Coronary artery (tissue), 2 donors: ENCODE data around the gene NME2.
A peak's percentile ranks its signal among the peaks of the same experiment; 100 is the strongest.

Experiments used
- DNase-seq: peaks from one replicate; pipeline ENCODE4 v3.0.0-alpha.2; 2017; ENCODE audit warnings: low spot score
- H3K27ac ChIP-seq, 2 donors: fragments of 200-600 bp; sonication (generic); one replicate each; pipeline ENCODE4 v1.5.1; 2016 to 2019
- H3K4me3 ChIP-seq: fragments of 200-600 bp; sonication (generic); 2 replicates; pipeline ENCODE4 v1.5.1; 2016; ENCODE audit warnings: mild to moderate bottlenecking, moderate library complexity
- TF ChIP-seq, protein P1 (sequence below): fragments of 200-600 bp; sonication (generic); IDR thresholded peaks from one replicate; pipeline ENCODE4 v1.5.1; 2019; ENCODE audit warnings: antibody characterized with exemption

NME2 gene

DNA sequence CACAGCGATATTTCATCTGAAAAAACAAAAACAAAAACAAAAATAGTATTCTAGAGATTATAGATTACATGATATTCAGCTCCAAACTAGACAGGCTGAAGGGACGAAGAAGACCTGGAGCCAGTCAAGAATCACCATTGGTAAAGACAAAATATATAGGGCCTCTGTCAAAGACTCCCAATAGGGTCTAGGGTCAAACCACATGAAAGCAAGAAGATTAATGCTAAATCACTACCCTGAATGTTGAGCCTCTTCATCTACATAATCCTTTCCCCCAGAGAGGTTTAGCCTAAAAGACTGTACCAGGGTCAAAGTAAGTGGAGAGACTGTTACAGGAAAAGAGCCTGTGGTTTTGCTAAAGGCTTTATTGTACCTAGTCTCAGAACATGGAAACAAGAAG is 23.6 kb upstream of the NME2 start:
- H3K4me3 ChIP-seq: no peak overlapping the region
- TF ChIP-seq, protein P1, sequence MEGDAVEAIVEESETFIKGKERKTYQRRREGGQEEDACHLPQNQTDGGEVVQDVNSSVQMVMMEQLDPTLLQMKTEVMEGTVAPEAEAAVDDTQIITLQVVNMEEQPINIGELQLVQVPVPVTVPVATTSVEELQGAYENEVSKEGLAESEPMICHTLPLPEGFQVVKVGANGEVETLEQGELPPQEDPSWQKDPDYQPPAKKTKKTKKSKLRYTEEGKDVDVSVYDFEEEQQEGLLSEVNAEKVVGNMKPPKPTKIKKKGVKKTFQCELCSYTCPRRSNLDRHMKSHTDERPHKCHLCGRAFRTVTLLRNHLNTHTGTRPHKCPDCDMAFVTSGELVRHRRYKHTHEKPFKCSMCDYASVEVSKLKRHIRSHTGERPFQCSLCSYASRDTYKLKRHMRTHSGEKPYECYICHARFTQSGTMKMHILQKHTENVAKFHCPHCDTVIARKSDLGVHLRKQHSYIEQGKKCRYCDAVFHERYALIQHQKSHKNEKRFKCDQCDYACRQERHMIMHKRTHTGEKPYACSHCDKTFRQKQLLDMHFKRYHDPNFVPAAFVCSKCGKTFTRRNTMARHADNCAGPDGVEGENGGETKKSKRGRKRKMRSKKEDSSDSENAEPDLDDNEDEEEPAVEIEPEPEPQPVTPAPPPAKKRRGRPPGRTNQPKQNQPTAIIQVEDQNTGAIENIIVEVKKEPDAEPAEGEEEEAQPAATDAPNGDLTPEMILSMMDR: no peak
- H3K27ac ChIP-seq: no peak overlapping the region
- no peak for DNase-seq

DNA sequence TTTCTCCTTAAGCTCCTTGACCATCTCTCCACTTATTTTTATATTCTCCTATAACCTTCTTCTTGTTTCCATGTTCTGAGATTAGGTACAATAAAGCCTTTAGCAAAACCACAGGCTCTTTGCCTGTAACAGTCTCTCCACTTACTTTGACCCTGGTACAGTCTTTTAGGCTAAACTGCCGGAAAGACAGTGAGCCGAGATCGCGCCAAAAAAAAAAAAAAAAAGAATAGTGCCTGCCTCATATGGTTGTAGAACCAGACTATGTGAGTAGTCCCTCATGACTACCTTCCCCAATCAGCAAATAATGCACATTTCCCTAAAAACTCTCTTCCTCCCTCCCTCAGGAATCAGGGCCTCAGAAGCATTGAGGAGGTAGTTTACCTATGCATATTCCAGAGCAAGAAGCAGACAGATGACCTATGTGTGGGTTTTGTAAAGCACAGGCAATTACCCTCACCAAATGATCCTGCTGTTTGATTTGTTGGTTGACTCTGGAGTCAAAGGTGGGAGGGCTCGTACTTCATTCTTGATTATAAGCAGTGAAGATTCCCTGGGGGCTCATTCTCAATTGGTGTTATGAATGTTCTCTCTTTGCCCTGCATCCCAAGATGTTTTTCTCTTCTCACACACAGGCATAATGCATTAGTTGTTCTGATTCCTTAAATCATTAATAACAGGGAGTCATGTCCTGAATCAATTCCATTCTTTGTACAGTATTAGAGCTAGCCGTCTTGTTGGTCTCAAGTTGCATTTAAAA is 21.8 kb upstream of the NME2 start:
- H3K4me3 ChIP-seq: no peak overlapping the region
- TF ChIP-seq, protein P1: no peak
- no peak overlapping the region for H3K27ac ChIP-seq
- no peak for DNase-seq

DNA sequence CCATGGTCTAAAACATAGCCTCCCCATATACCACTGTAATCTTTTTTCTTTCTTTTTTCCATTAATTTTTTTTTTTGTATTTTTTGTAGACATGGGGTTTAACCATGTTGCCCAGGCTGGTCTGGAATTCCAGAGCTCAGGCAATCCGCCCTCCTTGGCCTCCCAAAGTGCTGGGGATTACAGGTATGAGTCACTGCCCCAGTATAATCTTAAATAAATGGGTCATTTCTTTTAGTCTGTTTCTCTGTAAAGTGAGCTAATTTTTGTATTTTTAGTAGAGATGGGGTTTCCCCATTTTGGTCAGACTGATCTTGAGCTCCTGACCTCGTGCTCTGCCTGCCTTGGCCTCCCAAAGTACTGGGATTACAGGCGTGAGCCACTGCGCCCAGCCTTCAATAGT is 18.6 kb upstream of the NME2 start:
- no peak overlapping the region for H3K27ac ChIP-seq
- TF ChIP-seq, protein P1: no peak
- H3K4me3 ChIP-seq: no peak overlapping the region
- no peak for DNase-seq

DNA sequence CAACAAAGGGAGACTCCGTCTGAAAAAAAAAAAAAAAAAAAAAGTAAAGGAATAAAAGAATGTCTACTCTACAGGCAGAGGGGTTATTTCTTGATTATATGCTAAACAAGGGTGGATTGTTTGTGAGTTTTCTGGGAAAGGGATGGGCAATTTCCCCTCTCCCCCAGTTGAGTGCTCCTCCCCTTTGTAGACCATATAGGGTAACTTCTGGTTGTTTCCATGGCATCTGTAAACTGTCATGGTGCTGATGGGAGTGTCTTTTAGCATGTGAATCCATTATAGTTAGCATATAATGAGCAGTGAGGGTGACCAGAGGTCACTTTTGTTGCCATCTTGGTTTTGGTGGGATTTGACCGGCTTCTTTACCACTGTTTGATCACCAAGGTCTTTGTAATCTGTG is 17.0 kb upstream of the NME2 start:
- H3K4me3 ChIP-seq: no peak overlapping the region
- TF ChIP-seq, protein P1: no peak
- DNase-seq: no peak
- H3K27ac ChIP-seq: no peak overlapping the region

DNA sequence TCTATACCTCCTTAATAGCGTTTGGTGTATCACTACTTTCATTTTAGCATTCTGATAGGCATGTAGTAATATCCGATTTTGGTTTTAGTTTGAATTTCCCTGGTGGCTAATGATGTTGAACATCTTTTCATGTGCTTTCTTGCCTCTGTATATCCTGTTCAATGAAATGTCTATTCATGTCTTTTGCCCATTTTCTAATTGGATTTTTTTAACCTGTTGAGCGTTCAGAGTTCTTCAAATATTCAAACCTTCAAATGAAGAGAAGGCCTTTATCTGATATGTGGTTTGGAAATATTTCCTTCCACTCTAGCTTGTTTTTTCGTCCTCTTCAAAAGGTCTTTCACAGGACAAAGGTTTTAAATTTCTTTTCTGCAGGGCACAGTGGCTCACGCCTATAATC is 15.3 kb upstream of the NME2 start:
- Histone ChIP-seq H3K27ac (no peak overlapping the region), H3K4me3 (no peak overlapping the region)
- DNase-seq: no peak
- TF ChIP-seq, protein P1: no peak

DNA sequence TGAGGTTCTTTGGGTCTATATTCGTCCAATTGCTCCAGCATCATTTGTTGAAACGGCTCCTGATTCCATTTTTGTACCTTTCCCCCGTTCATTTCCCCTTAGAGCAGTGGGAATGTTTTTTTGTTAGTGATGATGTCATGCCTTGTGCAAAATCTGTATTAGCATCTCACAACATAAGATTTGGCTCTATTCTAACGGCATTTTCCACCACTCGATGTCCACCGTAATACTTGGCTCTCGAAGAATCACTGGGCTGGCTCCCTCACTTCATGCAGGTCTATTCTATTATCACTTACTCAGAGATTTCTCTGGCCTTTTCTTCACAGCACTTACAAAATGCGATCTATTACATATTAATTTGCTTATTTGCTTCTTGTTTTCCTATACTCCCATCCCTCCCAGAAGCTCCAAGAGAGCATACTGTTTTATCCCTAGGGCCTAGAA is 13.4 kb upstream of the NME2 start:
- H3K27ac ChIP-seq: peak overlapping the region; percentile 83 to 85
- DNase-seq: no peak
- TF ChIP-seq, protein P1: no peak
- H3K4me3 ChIP-seq: peak overlapping the region; percentile 62
